GM23338 (cell line): ENCODE measurements around the gene PLXNC1. TPM values are rescaled to one million over a fixed set of nuclear protein-coding genes. Genes with fewer than 3 reads are reported as not detected.

Experiments
- ATAC-seq: fragments of 200-7000 bp; cut with Tn5 transposase; 3 replicates; pipeline ENCODE4 v1.9.1; 2020
- DNase-seq: peaks from one replicate; pipeline ENCODE4 v3.0.0-alpha.2; 2015; ENCODE audit warnings: low spot score
- H2AFZ ChIP-seq: fragments of 200-600 bp; sonication (generic); 2 replicates; pipeline ENCODE4 v1.8.0; 2016; ENCODE audit warnings: antibody characterized with exemption, mild to moderate bottlenecking, moderate library complexity
- H3F3A ChIP-seq: fragments of 200-600 bp; sonication (generic); replicated peaks from 2 replicates; pipeline ENCODE4 v1.8.0; 2017; ENCODE audit warnings: antibody characterized with exemption, mixed run types, low read depth
- H3K27ac ChIP-seq: fragments of 200-600 bp; sonication (generic); 2 replicates; pipeline ENCODE4 v1.6.1; 2016; ENCODE audit warnings: low read depth
- H3K27me3 ChIP-seq: fragments of 200-600 bp; sonication (generic); 2 replicates; pipeline ENCODE4 v1.8.0; 2016; ENCODE audit warnings: mild to moderate bottlenecking, mixed run types, moderate library complexity; ENCODE audit not compliant: insufficient read depth
- H3K36me3 ChIP-seq: fragments of 200-600 bp; sonication (generic); 2 replicates; pipeline ENCODE4 v1.8.0; 2016; ENCODE audit warnings: mild to moderate bottlenecking; ENCODE audit not compliant: insufficient read depth
- H3K4me1 ChIP-seq: fragments of 200-600 bp; sonication (generic); 2 replicates; pipeline ENCODE4 v1.8.0; 2016; ENCODE audit warnings: mild to moderate bottlenecking, moderate library complexity; ENCODE audit not compliant: insufficient read depth
- H3K4me2 ChIP-seq: fragments of 200-600 bp; sonication (generic); 2 replicates; pipeline ENCODE4 v1.7.1; 2017; ENCODE audit warnings: mixed run types
- H3K4me3 ChIP-seq: fragments of 200-600 bp; sonication (generic); 2 replicates; pipeline ENCODE4 v1.6.1; 2016; ENCODE audit warnings: mixed run types
- H3K79me2 ChIP-seq: fragments of 200-600 bp; sonication (generic); replicated peaks from 2 replicates; pipeline ENCODE4 v1.8.0; 2017; ENCODE audit warnings: mild to moderate bottlenecking; ENCODE audit not compliant: insufficient read depth
- H3K9me2 ChIP-seq: fragments of 200-600 bp; sonication (generic); 2 replicates; pipeline ENCODE4 v1.8.0; 2017; ENCODE audit not compliant: insufficient read depth
- H4K20me1 ChIP-seq: fragments of 200-600 bp; sonication (generic); replicated peaks from 2 replicates; pipeline ENCODE4 v1.8.0; 2017; ENCODE audit warnings: mild to moderate bottlenecking; ENCODE audit not compliant: insufficient read depth
- H3K27ac Mint-ChIP-seq: 2 replicates; pipeline ENCODE4 v1.8.0; 2020; ENCODE audit warnings: inconsistent platforms, mild to moderate bottlenecking, moderate library complexity, mixed read lengths
- H3K27me3 Mint-ChIP-seq: 3 replicates; pipeline ENCODE4 v1.8.0; 2022; ENCODE audit warnings: low read depth, mild to moderate bottlenecking, moderate library complexity, mixed read lengths, inconsistent platforms; ENCODE audit not compliant: insufficient read depth, poor library complexity
- H3K36me3 Mint-ChIP-seq: 3 replicates; pipeline ENCODE4 v1.8.0; 2021; ENCODE audit warnings: low read depth, mild to moderate bottlenecking, inconsistent platforms, moderate library complexity, mixed read lengths
- H3K4me1 Mint-ChIP-seq: 3 replicates; pipeline ENCODE4 v1.8.0; 2020; ENCODE audit warnings: mild to moderate bottlenecking, inconsistent platforms, mixed read lengths
- H3K4me3 Mint-ChIP-seq: 3 replicates; pipeline ENCODE4 v1.8.0; 2021; ENCODE audit warnings: moderate library complexity, mild to moderate bottlenecking, inconsistent platforms, mixed read lengths
- H3K9me3 Mint-ChIP-seq: 3 replicates; pipeline ENCODE4 v1.8.0; 2020; ENCODE audit warnings: moderate library complexity, mild to moderate bottlenecking, inconsistent platforms, mixed read lengths
- CREB1 ChIP-seq: fragments of 250-450 bp; sonication (Bioruptor Pico); IDR thresholded peaks from 2 replicates; pipeline ENCODE4 v1.5.0; 2020; ENCODE audit warnings: low read depth, mild to moderate bottlenecking, moderate library complexity
- EZH2phosphoT487 ChIP-seq: fragments of 200-600 bp; sonication (generic); IDR thresholded peaks from one replicate; pipeline ENCODE4 v1.8.1; 2018; ENCODE audit warnings: antibody characterized with exemption; ENCODE audit not compliant: unreplicated experiment
- NANOG ChIP-seq: IDR thresholded peaks from 2 replicates; pipeline ENCODE4 v1.6.1; 2016; ENCODE audit warnings: antibody characterized with exemption, borderline replicate concordance
- STAT1 ChIP-seq: IDR thresholded peaks from one replicate; pipeline ENCODE4 v1.6.1; 2016; ENCODE audit warnings: antibody characterized with exemption; ENCODE audit not compliant: unreplicated experiment
- ZNF331 ChIP-seq: fragments of 250-450 bp; sonication (Bioruptor Pico); IDR thresholded peaks from 2 replicates; pipeline ENCODE4 v1.5.0; 2020; ENCODE audit warnings: low read depth, mild to moderate bottlenecking, moderate library complexity
- polyA plus RNA-seq: library from polyadenylated mRNA; unstranded; fragments of >200 nt; fragmentation: Nextera tagmentation; extraction: Ambion mirVana; gene quantifications from 2 replicates; pipeline ENCODE4 v1.2.1, GENCODE V29; 2016
- total RNA-seq: library from RNA; depleted of rRNA; stranded (reverse); fragments of >200 nt; shearing (Covaris generic); gene quantifications from 2 replicates; pipeline ENCODE4 v1.2.3, GENCODE V29; 2014
- TF ChIP-seq, protein P1 (sequence below): IDR thresholded peaks from 2 replicates; pipeline ENCODE4 v1.6.1; 2016; ENCODE audit warnings: antibody characterized with exemption
- TF ChIP-seq, protein P2 (sequence below): fragments of 250-450 bp; sonication (Bioruptor Pico); IDR thresholded peaks from 2 replicates; pipeline ENCODE4 v1.5.0; 2020; ENCODE audit warnings: mild to moderate bottlenecking, moderate library complexity

Gene PLXNC1
- total and polyA plus RNA-seq, 2 experiments from 2014 or later, result 1.9 to 6.5 TPM

DNA sequence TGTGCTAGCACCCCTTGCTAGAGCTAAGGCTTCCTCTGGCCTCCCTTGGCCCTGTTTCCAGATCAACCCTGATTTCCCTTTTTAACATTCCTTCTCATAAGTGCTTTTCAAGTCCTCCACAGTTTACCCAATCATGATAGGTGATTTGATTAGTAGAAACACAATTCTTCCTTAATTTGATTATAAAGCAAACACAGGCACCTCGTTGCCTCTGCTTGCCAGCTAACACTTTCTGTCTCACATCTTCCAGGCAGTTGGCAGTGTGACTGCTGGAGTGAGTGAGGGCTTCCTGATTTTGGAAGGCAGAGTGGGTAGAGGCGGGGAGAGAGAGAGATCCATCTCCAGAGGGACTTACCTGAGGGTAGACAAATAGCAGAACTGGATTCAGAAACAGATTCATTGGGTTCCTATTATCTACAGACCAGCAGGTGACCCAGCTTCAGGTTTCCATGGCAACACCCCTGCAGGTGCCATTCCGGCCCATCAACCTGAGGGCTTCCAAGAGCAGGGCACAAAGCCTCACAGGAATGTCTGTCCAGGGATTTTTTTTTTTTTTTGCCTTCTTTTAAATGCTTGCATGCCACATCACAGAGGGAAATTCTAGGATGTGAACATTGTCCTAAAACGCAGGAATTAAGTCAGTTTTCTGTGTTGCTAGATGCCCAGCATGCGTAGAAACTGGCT, 77.7 kb downstream of the PLXNC1 start:
- Mint-ChIP-seq H3K9me3 (no peaks in the 10 kb centered on the region), H3K27ac (no peak overlapping the region), H3K27me3 (peaks cover 4% of the 10 kb centered on the region), H3K4me3 (no peak overlapping the region), H3K4me1 (peaks cover 17% of the 10 kb centered on the region), H3K36me3 (no peaks in the 10 kb centered on the region)
- H3K9me2 ChIP-seq, result no peaks in the 10 kb centered on the region
- H3K36me3 ChIP-seq, result no peaks in the 10 kb centered on the region
- H3F3A ChIP-seq, result no peaks in the 10 kb centered on the region
- H3K4me1 ChIP-seq, result no peaks in the 10 kb centered on the region
- H3K27ac ChIP-seq, result no peak overlapping the region
- H2AFZ ChIP-seq, result no peak overlapping the region
- no peaks in the 10 kb centered on the region for H4K20me1 ChIP-seq
- peak; percentile 92 for DNase-seq
- no peak overlapping the region for H3K4me3 ChIP-seq
- no peak overlapping the region for H3K4me2 ChIP-seq
- peak; percentile 95 for ATAC-seq
- H3K79me2 ChIP-seq, result no peaks in the 10 kb centered on the region
- TF ChIP-seq, protein P1, sequence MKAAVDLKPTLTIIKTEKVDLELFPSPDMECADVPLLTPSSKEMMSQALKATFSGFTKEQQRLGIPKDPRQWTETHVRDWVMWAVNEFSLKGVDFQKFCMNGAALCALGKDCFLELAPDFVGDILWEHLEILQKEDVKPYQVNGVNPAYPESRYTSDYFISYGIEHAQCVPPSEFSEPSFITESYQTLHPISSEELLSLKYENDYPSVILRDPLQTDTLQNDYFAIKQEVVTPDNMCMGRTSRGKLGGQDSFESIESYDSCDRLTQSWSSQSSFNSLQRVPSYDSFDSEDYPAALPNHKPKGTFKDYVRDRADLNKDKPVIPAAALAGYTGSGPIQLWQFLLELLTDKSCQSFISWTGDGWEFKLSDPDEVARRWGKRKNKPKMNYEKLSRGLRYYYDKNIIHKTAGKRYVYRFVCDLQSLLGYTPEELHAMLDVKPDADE, result no peak
- TF ChIP-seq ZNF331 (CRISPR knock-in tag) (no peak), STAT1 (no peak), EZH2phosphoT487 (no peak), CREB1 (CRISPR knock-in tag) (no peak), NANOG (no peak)
- TF ChIP-seq, protein P2, sequence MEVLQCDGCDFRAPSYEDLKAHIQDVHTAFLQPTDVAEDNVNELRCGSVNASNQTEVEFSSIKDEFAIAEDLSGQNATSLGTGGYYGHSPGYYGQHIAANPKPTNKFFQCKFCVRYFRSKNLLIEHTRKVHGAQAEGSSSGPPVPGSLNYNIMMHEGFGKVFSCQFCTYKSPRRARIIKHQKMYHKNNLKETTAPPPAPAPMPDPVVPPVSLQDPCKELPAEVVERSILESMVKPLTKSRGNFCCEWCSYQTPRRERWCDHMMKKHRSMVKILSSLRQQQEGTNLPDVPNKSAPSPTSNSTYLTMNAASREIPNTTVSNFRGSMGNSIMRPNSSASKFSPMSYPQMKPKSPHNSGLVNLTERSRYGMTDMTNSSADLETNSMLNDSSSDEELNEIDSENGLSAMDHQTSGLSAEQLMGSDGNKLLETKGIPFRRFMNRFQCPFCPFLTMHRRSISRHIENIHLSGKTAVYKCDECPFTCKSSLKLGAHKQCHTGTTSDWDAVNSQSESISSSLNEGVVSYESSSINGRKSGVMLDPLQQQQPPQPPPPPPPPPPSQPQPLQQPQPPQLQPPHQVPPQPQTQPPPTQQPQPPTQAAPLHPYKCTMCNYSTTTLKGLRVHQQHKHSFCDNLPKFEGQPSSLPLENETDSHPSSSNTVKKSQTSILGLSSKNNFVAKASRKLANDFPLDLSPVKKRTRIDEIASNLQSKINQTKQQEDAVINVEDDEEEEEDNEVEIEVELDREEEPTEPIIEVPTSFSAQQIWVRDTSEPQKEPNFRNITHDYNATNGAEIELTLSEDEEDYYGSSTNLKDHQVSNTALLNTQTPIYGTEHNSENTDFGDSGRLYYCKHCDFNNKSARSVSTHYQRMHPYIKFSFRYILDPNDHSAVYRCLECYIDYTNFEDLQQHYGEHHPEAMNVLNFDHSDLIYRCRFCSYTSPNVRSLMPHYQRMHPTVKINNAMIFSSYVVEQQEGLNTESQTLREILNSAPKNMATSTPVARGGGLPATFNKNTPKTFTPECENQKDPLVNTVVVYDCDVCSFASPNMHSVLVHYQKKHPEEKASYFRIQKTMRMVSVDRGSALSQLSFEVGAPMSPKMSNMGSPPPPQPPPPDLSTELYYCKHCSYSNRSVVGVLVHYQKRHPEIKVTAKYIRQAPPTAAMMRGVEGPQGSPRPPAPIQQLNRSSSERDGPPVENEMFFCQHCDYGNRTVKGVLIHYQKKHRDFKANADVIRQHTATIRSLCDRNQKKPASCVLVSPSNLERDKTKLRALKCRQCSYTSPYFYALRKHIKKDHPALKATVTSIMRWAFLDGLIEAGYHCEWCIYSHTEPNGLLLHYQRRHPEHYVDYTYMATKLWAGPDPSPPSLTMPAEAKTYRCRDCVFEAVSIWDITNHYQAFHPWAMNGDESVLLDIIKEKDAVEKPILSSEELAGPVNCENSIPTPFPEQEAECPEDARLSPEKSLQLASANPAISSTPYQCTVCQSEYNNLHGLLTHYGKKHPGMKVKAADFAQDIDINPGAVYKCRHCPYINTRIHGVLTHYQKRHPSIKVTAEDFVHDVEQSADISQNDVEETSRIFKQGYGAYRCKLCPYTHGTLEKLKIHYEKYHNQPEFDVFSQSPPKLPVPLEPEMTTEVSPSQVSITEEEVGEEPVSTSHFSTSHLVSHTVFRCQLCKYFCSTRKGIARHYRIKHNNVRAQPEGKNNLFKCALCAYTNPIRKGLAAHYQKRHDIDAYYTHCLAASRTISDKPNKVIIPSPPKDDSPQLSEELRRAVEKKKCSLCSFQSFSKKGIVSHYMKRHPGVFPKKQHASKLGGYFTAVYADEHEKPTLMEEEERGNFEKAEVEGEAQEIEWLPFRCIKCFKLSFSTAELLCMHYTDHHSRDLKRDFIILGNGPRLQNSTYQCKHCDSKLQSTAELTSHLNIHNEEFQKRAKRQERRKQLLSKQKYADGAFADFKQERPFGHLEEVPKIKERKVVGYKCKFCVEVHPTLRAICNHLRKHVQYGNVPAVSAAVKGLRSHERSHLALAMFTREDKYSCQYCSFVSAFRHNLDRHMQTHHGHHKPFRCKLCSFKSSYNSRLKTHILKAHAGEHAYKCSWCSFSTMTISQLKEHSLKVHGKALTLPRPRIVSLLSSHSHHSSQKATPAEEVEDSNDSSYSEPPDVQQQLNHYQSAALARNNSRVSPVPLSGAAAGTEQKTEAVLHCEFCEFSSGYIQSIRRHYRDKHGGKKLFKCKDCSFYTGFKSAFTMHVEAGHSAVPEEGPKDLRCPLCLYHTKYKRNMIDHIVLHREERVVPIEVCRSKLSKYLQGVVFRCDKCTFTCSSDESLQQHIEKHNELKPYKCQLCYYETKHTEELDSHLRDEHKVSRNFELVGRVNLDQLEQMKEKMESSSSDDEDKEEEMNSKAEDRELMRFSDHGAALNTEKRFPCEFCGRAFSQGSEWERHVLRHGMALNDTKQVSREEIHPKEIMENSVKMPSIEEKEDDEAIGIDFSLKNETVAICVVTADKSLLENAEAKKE, result no peak
- no peaks in the 10 kb centered on the region for H3K27me3 ChIP-seq
